Pancreas (tissue), 10 donors: ENCODE results near the gene ACTN4. TPM values are rescaled to one million over a fixed set of nuclear protein-coding genes. Genes with fewer than 3 reads are reported as not detected.
A peak's percentile ranks its signal among the peaks of the same experiment; 100 is the strongest.

Experiments
- ATAC-seq, 4 donors: fragments of 200-7000 bp; cut with Tn5 transposase; one replicate each; pipeline versions ENCODE4 v1.8.0 to v1.9.1; 2020; ENCODE audit warnings: mild to moderate bottlenecking in 4 of 4, moderate library complexity in 4 of 4
- DNase-seq, 6 donors: peaks; one replicate each; pipeline ENCODE4 v3.0.0-alpha.2; 2020
- FAIRE-seq: peaks from 2 replicates; lab custom pipeline; 2012; peaks lifted over from hg19 to GRCh38; lab: Jason Lieb, UNC
- H3K27ac ChIP-seq, 4 donors: fragments of 200-600 bp; sonication (generic); 1 replicate in 3 of 4; 2 replicates in 1 of 4; pipeline versions ENCODE4 v1.5.0 to v1.8.0; 2020
- H3K27me3 ChIP-seq, 4 donors: fragments of 200-600 bp; one replicate each; pipeline ENCODE4 v1.8.0; 2021
- H3K36me3 ChIP-seq, 3 donors: fragments of 200-600 bp; sonication (generic) in 1 of 3; one replicate each; pipeline versions ENCODE4 v1.5.0 to v1.8.0; 2020 to 2021
- H3K4me1 ChIP-seq, 3 donors: fragments of 200-600 bp; one replicate each; pipeline ENCODE4 v1.8.0; 2021
- H3K4me3 ChIP-seq, 4 donors: fragments of 200-600 bp; sonication (generic) in 2 of 4; one replicate each; pipeline versions ENCODE4 v1.5.0 to v1.8.0; 2020 to 2021
- H3K9me3 ChIP-seq, 4 donors: fragments of 200-600 bp; one replicate each; pipeline ENCODE4 v1.8.0; 2021
- WGBS, 2 donors: extraction: QIAGEN DNeasy Blood & Tissue Kit; methylation state at CpG; one replicate each; pipeline ENCODE4 v1.1.7; 2013; 5-methylcytosine and 5-hydroxymethylcytosine counted together
- intact Hi-C, 3 donors: fragments of 100-400 bp; cut with DNase I; formaldehyde crosslinking; loops; one replicate each; pipeline versions ENCODE4 v1.11.1 to v1.14.2; 2022
- polyA plus RNA-seq, 2 donors: library from polyadenylated mRNA; stranded (reverse); fragments of 200-250 nt; gene quantifications; one replicate each; pipeline ENCODE4 v1.2.3, GENCODE V29; 2013
- total RNA-seq, 6 donors: library from RNA; stranded (reverse); fragmentation: NEBNext Ultra II Directional in 4 of 6; extraction: Animal tissue kit (Norgen Biotek cat#: 25700) in 4 of 6; gene quantifications; one replicate each; pipeline versions ENCODE4 v1.2.1 to v1.2.4, GENCODE V29; 2021 to 2023
- TF ChIP-seq, protein P1 (sequence below), 4 donors: fragments of 200-600 bp; sonication (generic) in 3 of 4; IDR thresholded peaks; one replicate each; pipeline versions ENCODE4 v1.5.0 to v1.8.0; 2021; ENCODE audit warnings: antibody characterized with exemption in 4 of 4
- donor health status: healthy with polysubstance abuse.
- donor health status: DM: no; HTN: no; CAD: no; lungs with moderate emphysema.
- donor health status: DM: no; HTN: no; CAD: no.
- donor health status: control.
- donor health status: control.
- donor health status: Bipolar disorder and iron deficiency.
- donor health status: DM: yes; HTN: yes; CAD: no.
- donor health status: DM: no; HTN: no; CAD: no.
- donor health status: DM: no; HTN: no; CAD: no.
- donor health status: DM: yes; HTN: yes; CAD: no.

Gene ACTN4
- total and polyA plus RNA-seq, 8 donors: 98.2 to 284 (median 187) TPM

GRCh38 chr19:38635483-38636399, 11.7 kb upstream of the ACTN4 start:
- DNase-seq (peak in 1 of 6 donors; percentile 35), FAIRE-seq (no peak), ATAC-seq (no peak)
- TF ChIP-seq, protein P1, sequence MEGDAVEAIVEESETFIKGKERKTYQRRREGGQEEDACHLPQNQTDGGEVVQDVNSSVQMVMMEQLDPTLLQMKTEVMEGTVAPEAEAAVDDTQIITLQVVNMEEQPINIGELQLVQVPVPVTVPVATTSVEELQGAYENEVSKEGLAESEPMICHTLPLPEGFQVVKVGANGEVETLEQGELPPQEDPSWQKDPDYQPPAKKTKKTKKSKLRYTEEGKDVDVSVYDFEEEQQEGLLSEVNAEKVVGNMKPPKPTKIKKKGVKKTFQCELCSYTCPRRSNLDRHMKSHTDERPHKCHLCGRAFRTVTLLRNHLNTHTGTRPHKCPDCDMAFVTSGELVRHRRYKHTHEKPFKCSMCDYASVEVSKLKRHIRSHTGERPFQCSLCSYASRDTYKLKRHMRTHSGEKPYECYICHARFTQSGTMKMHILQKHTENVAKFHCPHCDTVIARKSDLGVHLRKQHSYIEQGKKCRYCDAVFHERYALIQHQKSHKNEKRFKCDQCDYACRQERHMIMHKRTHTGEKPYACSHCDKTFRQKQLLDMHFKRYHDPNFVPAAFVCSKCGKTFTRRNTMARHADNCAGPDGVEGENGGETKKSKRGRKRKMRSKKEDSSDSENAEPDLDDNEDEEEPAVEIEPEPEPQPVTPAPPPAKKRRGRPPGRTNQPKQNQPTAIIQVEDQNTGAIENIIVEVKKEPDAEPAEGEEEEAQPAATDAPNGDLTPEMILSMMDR (IDR thresholded peaks at IDR 0.05): no peak
- Histone ChIP-seq H3K27me3 (no peaks in the 10 kb centered on the region), H3K36me3 (peaks cover 0 to 5% (median 0%) of the 10 kb centered on the region in 3 donors), H3K4me1 (no peaks in the 10 kb centered on the region), H3K27ac (no peak overlapping the region), H3K9me3 (no peaks in the 10 kb centered on the region), H3K4me3 (no peak overlapping the region)
- 82 to 85% methylated on average over 17 of the region's 17 CpGs for WGBS, 2 donors
- intact Hi-C loops: loop anchor here in 1 of 3 donors (10.0 kb wide), 1 partner anchor 111 kb away; no protein-coding TSS in a partner anchor

DNA sequence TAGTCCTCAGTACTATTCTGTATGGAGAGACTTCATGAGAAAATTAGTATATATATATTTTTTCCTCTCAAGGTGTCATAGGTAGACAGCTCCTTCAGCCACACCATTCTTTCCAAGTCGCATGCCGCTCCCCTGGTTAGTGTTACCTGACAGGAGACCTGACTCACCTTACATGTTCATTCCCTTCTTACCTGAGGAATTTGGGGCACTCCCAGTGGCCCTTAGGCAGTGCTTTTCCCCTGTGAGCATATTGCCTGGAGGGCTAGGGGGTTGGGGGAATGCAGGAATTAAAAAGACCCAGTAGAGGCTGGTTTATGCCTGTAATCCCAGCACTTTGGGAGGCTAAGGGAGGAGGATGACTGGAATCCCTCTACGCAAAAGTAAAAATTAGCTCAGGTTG, 9.0 kb upstream of the ACTN4 start:
- H3K36me3 ChIP-seq: peaks cover 0 to 5% (median 0%) of the 10 kb centered on the region in 3 donors
- intact Hi-C loops: loop anchor here in 1 of 3 donors (10.0 kb wide), 1 partner anchor 114 kb away; no protein-coding TSS in a partner anchor
- no peak for FAIRE-seq
- no peaks in the 10 kb centered on the region for H3K27me3 ChIP-seq
- no peak overlapping the region for H3K4me3 ChIP-seq
- no peak overlapping the region for H3K27ac ChIP-seq
- peak in 1 of 6 donors; percentile 8 for DNase-seq
- H3K4me1 ChIP-seq: no peaks in the 10 kb centered on the region
- no peaks in the 10 kb centered on the region for H3K9me3 ChIP-seq
- WGBS, 2 donors: 97% methylated on average over 3 of the region's 3 CpGs
- TF ChIP-seq, protein P1 (IDR thresholded peaks at IDR 0.05): no peak
- no peak for ATAC-seq

DNA sequence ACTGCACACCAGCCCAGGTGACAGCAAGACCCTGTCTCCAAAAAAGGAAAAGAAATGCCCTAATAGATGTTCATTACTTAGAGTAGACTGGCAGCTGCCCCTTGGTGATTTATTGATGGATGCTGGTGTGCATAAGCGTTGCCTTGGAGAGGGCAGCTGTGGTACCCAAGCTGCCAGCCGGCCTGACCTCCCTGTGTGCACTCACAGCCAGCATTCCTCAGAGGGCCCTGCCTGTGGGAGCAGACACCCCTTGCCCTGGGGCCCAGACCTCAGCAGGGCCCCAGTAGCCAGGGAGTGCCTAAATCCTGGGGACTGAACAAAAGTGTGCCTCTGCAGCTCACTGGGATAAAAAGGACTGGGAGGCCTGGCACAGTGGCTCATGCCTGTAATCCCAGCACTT, 7.8 kb upstream of the ACTN4 start:
- Histone ChIP-seq H3K4me1 (no peaks in the 10 kb centered on the region), H3K9me3 (no peaks in the 10 kb centered on the region), H3K27ac (no peak overlapping the region), H3K36me3 (peaks cover 0 to 5% (median 0%) of the 10 kb centered on the region in 3 donors), H3K27me3 (no peaks in the 10 kb centered on the region), H3K4me3 (no peak overlapping the region)
- TF ChIP-seq, protein P1 (IDR thresholded peaks at IDR 0.05): no peak
- ATAC-seq (no peak), DNase-seq (peak in 1 of 6 donors; percentile 30), FAIRE-seq (no peak)
- intact Hi-C loops: loop anchor here in 1 of 3 donors (10.0 kb wide), 1 partner anchor 115 kb away; no protein-coding TSS in a partner anchor
- WGBS, 2 donors: 84 to 93% methylated on average over 2 of the region's 2 CpGs

- intact Hi-C loops: no loop called here
- 85 to 86% methylated on average over 4 of the region's 4 CpGs for WGBS, 2 donors
- H3K27ac ChIP-seq: no peak overlapping the region
Measured at GRCh38 chr19:38640368-38640767, 7.1 kb upstream of the ACTN4 start.

More at GRCh38 chr19:38640368-38640767, 7.1 kb upstream of the ACTN4 start:
- ATAC-seq: no peak
- Histone ChIP-seq H3K27me3 (no peaks in the 10 kb centered on the region), H3K4me3 (no peak overlapping the region), H3K36me3 (peaks cover 0 to 3% (median 0%) of the 10 kb centered on the region in 3 donors), H3K9me3 (no peaks in the 10 kb centered on the region), H3K4me1 (no peaks in the 10 kb centered on the region)
- TF ChIP-seq, protein P1 (IDR thresholded peaks at IDR 0.05): no peak
- no peak for FAIRE-seq
- DNase-seq: no peak
